ENCODE data around the gene KCTD6. TPM values are rescaled to one million over a fixed set of nuclear protein-coding genes. Genes with fewer than 3 reads are reported as not detected.

KCTD6 gene
- total and polyA plus RNA-seq, 2 of the 4 experiments (the other 2 are of a cell fraction), result 7.0 to 9.2 TPM

DNA sequence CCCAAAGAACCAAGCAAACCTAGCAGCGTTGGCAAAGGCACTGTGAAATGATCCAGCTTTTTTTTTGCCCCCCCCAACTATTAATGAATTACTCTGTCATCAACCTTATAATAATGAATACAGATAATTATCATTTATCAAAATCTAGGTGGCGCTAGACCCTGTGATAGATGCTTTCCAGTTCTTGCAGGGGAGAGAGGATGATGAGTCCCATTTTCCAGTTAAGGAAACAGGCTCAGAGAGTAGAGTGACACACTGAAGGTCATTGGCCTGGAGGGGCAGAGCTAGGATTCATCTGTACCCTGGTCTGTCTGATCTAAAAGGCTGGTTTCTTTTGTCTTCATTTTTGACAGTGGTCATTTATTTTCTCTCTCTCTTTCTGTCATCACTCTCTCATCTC lies 40.1 kb downstream of the KCTD6 start:
- Histone ChIP-seq H4K20me1 (ENCODE audit: insufficient read depth, low read length) (no peaks in the 10 kb centered on the region), H2BK15ac (ENCODE audit: low read depth, low read length) (no peak overlapping the region), H3K27me3 (ENCODE audit: control insufficient read depth, insufficient read depth, low read length) (no peaks in the 10 kb centered on the region), H4K8ac (ENCODE audit: low read depth in 2 of 2, low read length in 2 of 2) (no peak overlapping the region), H2BK5ac (ENCODE audit: low read depth, low read length, poor library complexity, severe bottlenecking) (no peak overlapping the region), H3K23ac (ENCODE audit: low read depth, low read length) (no peak overlapping the region), H3K4ac (ENCODE audit: low read depth, low read length) (no peak overlapping the region), H2BK20ac (ENCODE audit: low read depth, low read length) (no peak overlapping the region), H3K9me1 (ENCODE audit: insufficient read depth, low read length) (peaks cover 3% of the 10 kb centered on the region; the same call in 1 of the 2 replicates), H2AFZ (replicated peaks; ENCODE audit: low read length, poor library complexity) (no peak overlapping the region), H3K79me1 (ENCODE audit: low read depth in 1 of 2, low read length in 2 of 2) (no peaks in the 10 kb centered on the region), H3K27ac (ENCODE audit: insufficient read depth, low read length) (no peak overlapping the region), H4K91ac (ENCODE audit: insufficient read depth, low read depth, low read length) (no peak overlapping the region), H2AK9ac (replicated peaks; ENCODE audit: low read depth, low read length, poor library complexity) (no peak overlapping the region), H3K56ac (ENCODE audit: extremely low read depth, insufficient read depth, low read length) (no peak overlapping the region), H4K5ac (ENCODE audit: low read depth, low read length) (no peak overlapping the region), H3K36me3 (ENCODE audit: control insufficient read depth, insufficient read depth, low read length) (peaks cover 3% of the 10 kb centered on the region; the same call in 1 of the 2 replicates), H3K9me3 (ENCODE audit: control insufficient read depth, insufficient read depth, low read length) (no peaks in the 10 kb centered on the region), H3K4me2 (ENCODE audit: low read depth, low read length) (no peak overlapping the region), H3K9ac (ENCODE audit: low read depth, low read length) (no peak overlapping the region), H3K14ac (replicated peaks; ENCODE audit: low read depth, low read length) (no peak overlapping the region), H3K18ac (ENCODE audit: low read depth, low read length) (no peak overlapping the region), H2BK120ac (ENCODE audit: low read depth, low read length) (no peak overlapping the region), H3K4me3 (ENCODE audit: insufficient read depth, low read depth, low read length) (no peak overlapping the region), H2AK5ac (ENCODE audit: low read depth, low read length) (no peak overlapping the region), H3K4me1 (ENCODE audit: control insufficient read depth, insufficient read depth, low read length) (peaks cover 15% of the 10 kb centered on the region)
- ATAC-seq (ENCODE audit: low read depth) (no peak), DNase-seq (no peak)
- dilution Hi-C loops (cut with HindIII; ENCODE audit: low sequenced_read_pairs, unreplicated experiment), result no loop called here
- ChIA-PET POLR2A (ENCODE audit: unreplicated experiment) (no interaction called here), CTCF (interaction anchor here (0.6 to 1.5 kb wide), 4 partner anchors 12 to 232 kb away, joined by 3 read pairs; partner anchors contain the start of gene KCTD6)
- no CpG with 5 or more reads among the region's 2 CpGs for WGBS, 2 experiments (ENCODE audit: extremely low coverage in 2 of 2, insufficient read length in 1 of 2)
- in situ Hi-C loops (cut with MboI; ENCODE audit: low sequenced_read_pairs), result loop anchor here (5.0 kb wide), 1 partner anchor 205 kb away; no protein-coding TSS in a partner anchor
- intact Hi-C loops (cut with micrococcal nuclease), result loop anchor here (1.0 to 5.0 kb wide), 5 partner anchors 40 to 226 kb away; partner anchors contain the start of genes HTD2, KCTD6, PDHB and RPP14
- TF ChIP-seq NFE2L2 (IDR thresholded peaks at IDR 0.05; ENCODE audit: low read depth, low read length) (no peak), MAFK (IDR thresholded peaks at IDR 0.05; ENCODE audit: low read depth, low read length) (no peak), CHD1 (IDR thresholded peaks at IDR 0.05; ENCODE audit: low read depth, low read length) (no peak), POLR2A (IDR thresholded peaks at IDR 0.05; ENCODE audit: low read depth, low read length) (no peak), RCOR1 (IDR thresholded peaks at IDR 0.05; ENCODE audit: insufficient replicate concordance, low read length) (no peak), FOS (IDR thresholded peaks at IDR 0.05; ENCODE audit: low read depth, low read length) (no peak), RAD21 (IDR thresholded peaks at IDR 0.05; ENCODE audit: low read length) (no peak), MAZ (IDR thresholded peaks at IDR 0.05; ENCODE audit: borderline replicate concordance, low read depth, low read length) (no peak), CEBPB (IDR thresholded peaks at IDR 0.05; ENCODE audit: low read depth, low read length) (no peak), RFX5 (IDR thresholded peaks at IDR 0.05; ENCODE audit: low read depth, low read length) (no peak), SMC3 (IDR thresholded peaks at IDR 0.05; ENCODE audit: low read depth, low read length) (no peak), CTCF (conservative IDR thresholded peaks at IDR 0.05; ENCODE audit: low read depth, low read length) (no peak; the same call in 1 of the 2 replicates), BHLHE40 (IDR thresholded peaks at IDR 0.05; ENCODE audit: low read depth, low read length) (no peak), MXI1 (IDR thresholded peaks at IDR 0.05; ENCODE audit: borderline replicate concordance, low read depth, low read length) (no peak), USF2 (IDR thresholded peaks at IDR 0.05; ENCODE audit: low read depth, low read length) (no peak)
- TF ChIP-seq, protein P1, sequence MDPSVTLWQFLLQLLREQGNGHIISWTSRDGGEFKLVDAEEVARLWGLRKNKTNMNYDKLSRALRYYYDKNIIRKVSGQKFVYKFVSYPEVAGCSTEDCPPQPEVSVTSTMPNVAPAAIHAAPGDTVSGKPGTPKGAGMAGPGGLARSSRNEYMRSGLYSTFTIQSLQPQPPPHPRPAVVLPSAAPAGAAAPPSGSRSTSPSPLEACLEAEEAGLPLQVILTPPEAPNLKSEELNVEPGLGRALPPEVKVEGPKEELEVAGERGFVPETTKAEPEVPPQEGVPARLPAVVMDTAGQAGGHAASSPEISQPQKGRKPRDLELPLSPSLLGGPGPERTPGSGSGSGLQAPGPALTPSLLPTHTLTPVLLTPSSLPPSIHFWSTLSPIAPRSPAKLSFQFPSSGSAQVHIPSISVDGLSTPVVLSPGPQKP (IDR thresholded peaks at IDR 0.05; ENCODE audit: borderline replicate concordance, low read depth, low read length), result no peak
- no TSS peak for BruUV-seq (replicated peaks)

Measured in IMR-90 (cell line).